Measurements from ENCODE around the gene MCF2.

The MCF2 gene

GRCh38 chrX:139543920-139544319 is 164.0 kb downstream of the MCF2 start:
- DNase-seq (ENCODE audit: low read depth) = no peak
- H3K4me3 ChIP-seq (ENCODE audit: low read depth, low read length) = no peak overlapping the region
- in situ Hi-C loops (cut with HindIII; ENCODE audit: low sequenced_read_pairs) = no loop called here
- TF ChIP-seq CTCF (IDR thresholded peaks at IDR 0.05; ENCODE audit: low read depth, low read length, missing control alignments) = no peak

- no peak for TF ChIP-seq CTCF (IDR thresholded peaks at IDR 0.05; ENCODE audit: low read depth, low read length, missing control alignments)
- no peak for DNase-seq (ENCODE audit: low read depth)
- H3K4me3 ChIP-seq (ENCODE audit: low read depth, low read length) = no peak overlapping the region
- in situ Hi-C loops (cut with HindIII; ENCODE audit: low sequenced_read_pairs) = no loop called here
These were observed 165.3 kb downstream of the MCF2 start for GRCh38 chrX:139542652-139543051.

- in situ Hi-C loops (cut with HindIII; ENCODE audit: low sequenced_read_pairs) = no loop called here
- no peak for DNase-seq (ENCODE audit: low read depth)
- no peak overlapping the region for H3K4me3 ChIP-seq (ENCODE audit: low read depth, low read length)
- TF ChIP-seq CTCF (IDR thresholded peaks at IDR 0.05; ENCODE audit: low read depth, low read length, missing control alignments) = no peak
These were observed 168.8 kb downstream of the MCF2 start for GRCh38 chrX:139538907-139539790.

- no peak for TF ChIP-seq CTCF (IDR thresholded peaks at IDR 0.05; ENCODE audit: low read depth, low read length, missing control alignments)
- DNase-seq (ENCODE audit: low read depth) = no peak
- no peak overlapping the region for H3K4me3 ChIP-seq (ENCODE audit: low read depth, low read length)
- in situ Hi-C loops (cut with HindIII; ENCODE audit: low sequenced_read_pairs) = no loop called here
These were observed 174.5 kb downstream of the MCF2 start for GRCh38 chrX:139533444-139533843.

GRCh38 chrX:139532834-139533233 is 175.1 kb downstream of the MCF2 start:
- TF ChIP-seq CTCF (IDR thresholded peaks at IDR 0.05; ENCODE audit: low read depth, low read length, missing control alignments) = no peak
- in situ Hi-C loops (cut with HindIII; ENCODE audit: low sequenced_read_pairs) = no loop called here
- no peak overlapping the region for H3K4me3 ChIP-seq (ENCODE audit: low read depth, low read length)
- DNase-seq (ENCODE audit: low read depth) = no peak

Measured in astrocyte of the cerebellum (primary cell).